GM12801 (cell line): Measurements from ENCODE around the gene NTNG2.

Source experiments
- TF ChIP-seq, protein P1 (sequence below): IDR thresholded peaks from one replicate; pipeline ENCODE4 v1.5.1; 2011; ENCODE audit warnings: control low read depth; ENCODE audit not compliant: insufficient read length; ENCODE audit errors: extremely low read depth

The NTNG2 gene

DNA sequence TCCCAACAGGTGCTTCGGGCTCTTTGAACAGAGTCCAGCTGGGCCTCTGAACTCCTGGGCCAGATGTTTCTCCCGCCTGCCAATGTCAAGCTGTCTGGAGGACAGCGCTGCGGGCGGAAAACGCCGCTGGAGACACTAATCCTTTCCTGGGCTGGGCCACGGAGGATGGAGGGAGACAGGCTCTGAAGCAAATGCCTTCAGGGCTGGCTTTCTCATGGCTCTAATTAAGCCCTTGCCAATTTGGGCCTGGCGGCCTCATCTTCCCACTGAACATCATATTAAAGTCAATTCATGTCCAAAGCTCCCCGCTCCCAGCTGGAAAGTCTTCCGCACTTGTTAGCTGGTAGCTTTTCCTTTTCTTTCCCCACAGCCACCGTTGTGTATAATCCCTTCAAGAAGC is 72.7 kb downstream of the NTNG2 start:
- TF ChIP-seq, protein P1, sequence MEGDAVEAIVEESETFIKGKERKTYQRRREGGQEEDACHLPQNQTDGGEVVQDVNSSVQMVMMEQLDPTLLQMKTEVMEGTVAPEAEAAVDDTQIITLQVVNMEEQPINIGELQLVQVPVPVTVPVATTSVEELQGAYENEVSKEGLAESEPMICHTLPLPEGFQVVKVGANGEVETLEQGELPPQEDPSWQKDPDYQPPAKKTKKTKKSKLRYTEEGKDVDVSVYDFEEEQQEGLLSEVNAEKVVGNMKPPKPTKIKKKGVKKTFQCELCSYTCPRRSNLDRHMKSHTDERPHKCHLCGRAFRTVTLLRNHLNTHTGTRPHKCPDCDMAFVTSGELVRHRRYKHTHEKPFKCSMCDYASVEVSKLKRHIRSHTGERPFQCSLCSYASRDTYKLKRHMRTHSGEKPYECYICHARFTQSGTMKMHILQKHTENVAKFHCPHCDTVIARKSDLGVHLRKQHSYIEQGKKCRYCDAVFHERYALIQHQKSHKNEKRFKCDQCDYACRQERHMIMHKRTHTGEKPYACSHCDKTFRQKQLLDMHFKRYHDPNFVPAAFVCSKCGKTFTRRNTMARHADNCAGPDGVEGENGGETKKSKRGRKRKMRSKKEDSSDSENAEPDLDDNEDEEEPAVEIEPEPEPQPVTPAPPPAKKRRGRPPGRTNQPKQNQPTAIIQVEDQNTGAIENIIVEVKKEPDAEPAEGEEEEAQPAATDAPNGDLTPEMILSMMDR, result no peak

DNA sequence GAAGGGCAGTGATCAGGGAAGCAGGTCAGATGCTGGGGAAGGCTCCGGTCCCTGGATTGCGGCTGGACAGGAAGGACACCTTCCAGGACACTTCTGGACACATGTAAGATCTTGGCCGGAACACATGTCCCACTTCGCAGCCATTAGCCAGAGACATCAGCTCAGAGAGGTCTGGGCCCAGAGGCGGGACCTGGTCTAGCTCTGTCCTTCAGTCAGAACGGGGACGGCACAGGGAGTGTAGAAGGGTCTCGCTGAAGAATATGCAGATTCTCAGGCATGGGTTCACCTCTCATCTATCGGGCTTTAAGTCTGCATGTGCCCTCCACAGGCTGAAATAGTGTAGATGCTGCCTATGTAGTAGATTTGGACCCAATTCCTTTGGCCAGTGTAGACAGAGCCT is 73.3 kb downstream of the NTNG2 start:
- TF ChIP-seq, protein P1, result no peak

DNA sequence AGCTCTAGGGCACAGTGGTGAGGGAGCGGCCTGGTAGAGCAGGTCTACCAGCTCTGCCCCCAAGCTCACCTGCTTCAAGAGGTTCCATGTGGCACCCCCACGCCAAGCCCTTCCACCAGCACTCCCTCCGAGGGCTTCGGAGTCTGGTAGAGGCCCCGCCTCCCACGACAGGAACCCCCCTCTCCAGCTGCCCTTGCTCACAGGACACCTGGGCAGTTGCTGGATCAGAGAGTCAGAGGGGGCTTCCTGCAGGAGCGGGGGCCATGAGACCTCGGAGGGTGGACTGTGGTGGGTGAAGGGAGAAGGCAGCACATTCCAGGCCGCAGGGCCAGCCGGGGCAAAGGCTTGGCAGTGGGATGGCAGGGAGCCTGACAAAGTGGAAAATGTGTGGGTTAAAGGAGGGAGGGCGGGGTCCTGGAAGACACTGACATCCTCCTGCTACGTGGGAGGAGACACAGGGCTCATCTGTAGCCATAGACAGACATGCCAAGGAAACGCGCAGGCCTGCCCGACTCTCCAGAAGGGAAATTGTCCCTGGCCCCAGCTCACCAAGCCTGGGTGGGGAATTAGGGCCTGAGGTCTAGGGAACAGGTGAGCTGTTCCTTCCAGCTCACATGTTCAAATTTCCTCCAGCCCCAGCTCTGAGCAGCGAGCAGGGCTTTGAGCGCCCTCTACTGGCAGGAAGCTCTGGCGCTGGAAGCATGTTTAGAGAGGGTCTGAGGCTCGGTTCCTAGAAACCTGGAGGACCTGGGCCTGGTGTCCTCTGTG is 74.2 kb downstream of the NTNG2 start:
- TF ChIP-seq, protein P1, result peak; percentile 93

DNA sequence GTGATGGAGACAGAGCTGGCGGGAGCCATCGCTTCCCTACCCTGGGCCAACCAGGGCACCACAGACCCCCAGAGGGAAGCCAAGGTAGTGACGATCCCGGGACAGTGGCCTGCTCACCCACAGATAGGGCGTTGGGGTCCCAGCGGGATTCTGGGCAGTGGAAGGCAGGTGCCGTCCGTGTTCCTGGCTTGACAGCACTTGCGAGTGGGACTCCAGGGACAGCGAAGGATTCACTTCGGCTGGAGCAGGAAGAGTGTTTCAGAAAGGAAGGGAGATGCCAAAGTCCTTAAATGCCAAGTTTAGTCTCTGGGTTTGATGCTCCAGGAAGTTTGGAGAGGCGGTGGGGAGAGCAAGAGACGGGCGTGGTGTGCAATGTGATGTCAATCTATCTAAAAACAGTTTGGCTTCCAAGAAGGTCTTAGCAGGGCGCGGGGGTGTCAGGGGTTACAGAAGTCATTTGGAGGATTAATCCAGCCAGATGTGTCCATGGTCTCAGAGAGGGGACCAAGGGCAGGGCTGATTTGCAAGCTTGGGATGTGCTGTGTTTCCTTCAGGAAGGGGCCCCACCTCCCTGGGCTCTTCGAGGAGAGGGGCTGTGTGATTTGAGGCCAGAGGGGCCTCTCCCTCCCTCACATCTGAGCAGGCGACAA is 74.9 kb downstream of the NTNG2 start:
- TF ChIP-seq, protein P1, result no peak

DNA sequence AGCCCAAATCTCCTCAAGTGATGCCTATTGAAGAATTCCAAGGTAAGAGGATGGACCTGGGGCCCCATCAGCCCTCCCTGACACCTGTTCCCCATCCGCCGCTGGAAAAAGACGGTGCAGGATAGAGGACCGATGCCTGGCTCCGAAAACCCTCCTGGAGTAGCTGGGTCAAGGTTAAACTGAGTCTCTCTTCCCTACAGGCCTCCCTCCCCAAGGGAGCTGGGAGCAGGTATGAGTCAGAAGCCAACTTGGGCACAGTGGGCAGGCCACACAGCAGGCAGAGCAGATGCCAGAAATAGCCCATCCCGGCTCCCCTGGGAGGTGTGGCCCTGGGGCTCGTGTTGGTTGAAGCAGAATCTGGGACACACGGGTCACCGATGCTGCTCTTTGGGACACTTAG is 75.6 kb downstream of the NTNG2 start:
- TF ChIP-seq, protein P1, result no peak

DNA sequence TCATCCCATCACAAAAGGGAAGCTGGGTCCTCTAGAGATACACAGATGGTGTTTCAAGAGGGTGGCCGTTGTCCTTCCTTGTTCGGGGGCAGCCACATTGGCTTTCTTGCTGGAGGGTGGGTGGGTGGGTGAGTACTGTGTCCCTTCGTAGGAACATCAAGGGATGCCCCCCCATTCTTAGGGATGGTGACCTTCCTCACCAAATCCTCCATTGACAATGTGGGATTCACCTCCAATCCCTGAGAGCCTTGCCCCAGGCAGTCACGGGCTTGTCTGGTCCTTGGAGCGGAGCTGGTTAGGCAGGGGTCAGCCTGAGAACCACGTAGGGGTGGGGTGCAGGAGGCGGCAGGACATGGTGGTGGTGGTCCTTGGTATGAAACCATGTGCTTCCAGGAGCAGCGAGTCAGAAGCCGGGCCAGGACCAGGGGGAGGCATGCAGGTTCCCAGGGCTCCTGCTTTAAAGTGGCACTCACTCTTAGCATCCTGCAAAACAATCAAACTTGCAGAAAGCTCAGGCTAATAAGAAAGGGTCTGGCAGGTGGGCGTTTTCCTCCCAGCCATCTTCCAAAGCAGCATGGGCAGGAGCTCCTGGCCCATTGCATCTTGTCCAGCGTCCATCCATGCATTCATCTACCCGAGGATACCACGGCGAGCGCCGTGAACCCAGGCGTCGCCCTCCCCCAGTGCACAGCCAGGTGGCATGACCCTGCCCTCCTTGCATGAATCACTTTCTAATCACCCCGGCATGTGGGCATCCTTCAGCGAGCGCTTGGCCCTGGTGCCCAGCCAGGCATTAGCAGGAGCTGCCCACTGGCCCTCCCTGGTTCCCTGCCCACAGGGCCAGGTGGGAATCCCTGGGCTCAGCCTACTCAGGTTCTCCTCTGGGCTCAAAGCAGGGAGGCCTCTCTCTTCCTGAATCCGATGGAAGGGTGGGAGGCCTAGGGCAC is 76.4 kb downstream of the NTNG2 start:
- TF ChIP-seq, protein P1, result no peak

DNA sequence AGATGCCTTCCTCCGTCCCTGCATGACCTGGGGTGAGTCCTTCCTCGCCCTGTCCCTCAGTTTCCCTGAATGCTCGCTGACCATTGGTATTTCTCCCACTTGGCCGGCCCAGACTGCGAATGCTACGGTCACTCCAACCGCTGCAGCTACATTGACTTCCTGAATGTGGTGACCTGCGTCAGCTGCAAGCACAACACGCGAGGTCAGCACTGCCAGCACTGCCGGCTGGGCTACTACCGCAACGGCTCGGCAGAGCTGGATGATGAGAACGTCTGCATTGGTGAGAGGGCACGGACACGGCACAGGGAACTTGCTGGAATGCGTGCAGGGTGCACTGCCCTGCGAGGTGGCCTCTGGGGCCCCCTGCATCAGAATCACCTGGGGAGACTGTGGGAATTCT is 77.1 kb downstream of the NTNG2 start:
- TF ChIP-seq, protein P1, result no peak
